Endothelial cell (in vitro differentiated cells): ENCODE results near the gene FBF1. TPM values are rescaled to one million over a fixed set of nuclear protein-coding genes. Genes with fewer than 3 reads are reported as not detected.

Source experiments
- DNase-seq: peaks from one replicate; pipeline ENCODE4 v3.0.0; 2021; ENCODE audit warnings: low spot score
- H3K27ac Mint-ChIP-seq: one replicate; pipeline ENCODE4 v1.8.0; 2021; ENCODE audit warnings: mixed read lengths, inconsistent platforms; ENCODE audit not compliant: unreplicated experiment
- H3K27me3 Mint-ChIP-seq: one replicate; pipeline ENCODE4 v1.8.0; 2021; ENCODE audit warnings: mild to moderate bottlenecking, moderate library complexity, mixed read lengths, inconsistent platforms; ENCODE audit not compliant: unreplicated experiment
- H3K36me3 Mint-ChIP-seq: one replicate; pipeline ENCODE4 v1.8.0; 2021; ENCODE audit warnings: mild to moderate bottlenecking, low read depth, mixed read lengths, inconsistent platforms; ENCODE audit not compliant: unreplicated experiment
- H3K4me1 Mint-ChIP-seq: one replicate; pipeline ENCODE4 v1.8.0; 2021; ENCODE audit warnings: mild to moderate bottlenecking, mixed read lengths, inconsistent platforms; ENCODE audit not compliant: unreplicated experiment
- H3K4me3 Mint-ChIP-seq: one replicate; pipeline ENCODE4 v1.8.0; 2021; ENCODE audit warnings: mild to moderate bottlenecking, mixed read lengths, inconsistent platforms; ENCODE audit not compliant: unreplicated experiment
- H3K9me3 Mint-ChIP-seq: one replicate; pipeline ENCODE4 v1.8.0; 2021; ENCODE audit warnings: mixed read lengths, inconsistent platforms; ENCODE audit not compliant: unreplicated experiment
- total RNA-seq: library from RNA; stranded (reverse); fragmentation: NEBNext Ultra II Directional; extraction: Animal tissue kit (Norgen Biotek cat#: 25700); gene quantifications from one replicate; pipeline ENCODE4 v1.2.1, GENCODE V29; 2021; ENCODE audit not compliant: unreplicated experiment
- TF ChIP-seq, protein P1 (sequence below): fragments of 200-600 bp; sonication (generic); IDR thresholded peaks from one replicate; pipeline ENCODE4 v1.5.0; 2021; ENCODE audit warnings: antibody characterized with exemption; ENCODE audit not compliant: unreplicated experiment

The FBF1 gene
- total RNA-seq, 1 donor from 2014 or later: 7.8 TPM

DNA sequence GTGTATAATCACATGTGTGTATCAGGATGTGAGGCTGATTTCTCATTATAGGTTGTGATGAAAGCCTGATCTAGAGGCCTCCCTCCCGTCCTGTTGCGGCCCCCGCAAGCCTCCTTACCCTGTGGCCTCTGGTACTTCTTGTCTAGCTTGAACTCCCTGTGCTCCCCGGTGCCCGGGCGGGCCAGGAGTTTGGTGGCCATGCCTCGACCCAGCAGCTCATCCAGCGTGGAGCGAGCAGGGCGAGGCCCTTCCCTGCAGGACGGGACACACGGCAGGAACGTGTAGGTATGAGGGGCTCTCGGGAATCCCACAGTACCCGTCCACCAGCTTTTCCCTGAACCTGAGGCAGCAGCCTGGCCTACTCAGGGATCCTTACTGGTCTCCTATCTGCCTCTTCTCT lies 14.9 kb downstream of the FBF1 start:
- Mint-ChIP-seq H3K4me3 (no peak overlapping the region), H3K4me1 (no peaks in the 10 kb centered on the region), H3K9me3 (no peaks in the 10 kb centered on the region), H3K36me3 (peaks cover 5% of the 10 kb centered on the region), H3K27me3 (peaks cover 6% of the 10 kb centered on the region), H3K27ac (no peak overlapping the region)
- no peak for DNase-seq
- TF ChIP-seq, protein P1, sequence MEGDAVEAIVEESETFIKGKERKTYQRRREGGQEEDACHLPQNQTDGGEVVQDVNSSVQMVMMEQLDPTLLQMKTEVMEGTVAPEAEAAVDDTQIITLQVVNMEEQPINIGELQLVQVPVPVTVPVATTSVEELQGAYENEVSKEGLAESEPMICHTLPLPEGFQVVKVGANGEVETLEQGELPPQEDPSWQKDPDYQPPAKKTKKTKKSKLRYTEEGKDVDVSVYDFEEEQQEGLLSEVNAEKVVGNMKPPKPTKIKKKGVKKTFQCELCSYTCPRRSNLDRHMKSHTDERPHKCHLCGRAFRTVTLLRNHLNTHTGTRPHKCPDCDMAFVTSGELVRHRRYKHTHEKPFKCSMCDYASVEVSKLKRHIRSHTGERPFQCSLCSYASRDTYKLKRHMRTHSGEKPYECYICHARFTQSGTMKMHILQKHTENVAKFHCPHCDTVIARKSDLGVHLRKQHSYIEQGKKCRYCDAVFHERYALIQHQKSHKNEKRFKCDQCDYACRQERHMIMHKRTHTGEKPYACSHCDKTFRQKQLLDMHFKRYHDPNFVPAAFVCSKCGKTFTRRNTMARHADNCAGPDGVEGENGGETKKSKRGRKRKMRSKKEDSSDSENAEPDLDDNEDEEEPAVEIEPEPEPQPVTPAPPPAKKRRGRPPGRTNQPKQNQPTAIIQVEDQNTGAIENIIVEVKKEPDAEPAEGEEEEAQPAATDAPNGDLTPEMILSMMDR: no peak

DNA sequence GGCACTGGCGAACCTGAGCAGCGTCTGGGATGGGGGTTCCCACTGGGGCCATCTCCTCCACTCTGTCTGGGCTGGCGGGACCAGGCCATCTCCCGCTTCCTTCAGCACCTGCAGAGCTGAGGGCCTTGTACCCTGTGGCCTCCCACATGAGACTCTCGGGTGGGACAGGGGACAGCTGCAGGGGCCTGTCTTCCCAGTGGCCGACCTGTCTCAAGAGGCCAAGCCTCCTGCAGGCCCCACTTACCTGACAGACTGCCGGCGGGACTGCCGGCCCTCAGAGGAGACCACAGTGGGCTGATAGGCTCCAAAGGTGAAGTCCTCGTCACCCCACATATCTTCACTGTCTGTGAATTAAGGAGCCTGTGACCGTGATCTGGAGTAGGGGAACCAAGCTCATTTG lies 15.7 kb downstream of the FBF1 start:
- Mint-ChIP-seq H3K9me3 (no peaks in the 10 kb centered on the region), H3K27ac (no peak overlapping the region), H3K4me3 (no peak overlapping the region), H3K36me3 (peaks cover 5% of the 10 kb centered on the region), H3K4me1 (no peaks in the 10 kb centered on the region), H3K27me3 (peaks cover 6% of the 10 kb centered on the region)
- no peak for DNase-seq
- TF ChIP-seq, protein P1: no peak

DNA sequence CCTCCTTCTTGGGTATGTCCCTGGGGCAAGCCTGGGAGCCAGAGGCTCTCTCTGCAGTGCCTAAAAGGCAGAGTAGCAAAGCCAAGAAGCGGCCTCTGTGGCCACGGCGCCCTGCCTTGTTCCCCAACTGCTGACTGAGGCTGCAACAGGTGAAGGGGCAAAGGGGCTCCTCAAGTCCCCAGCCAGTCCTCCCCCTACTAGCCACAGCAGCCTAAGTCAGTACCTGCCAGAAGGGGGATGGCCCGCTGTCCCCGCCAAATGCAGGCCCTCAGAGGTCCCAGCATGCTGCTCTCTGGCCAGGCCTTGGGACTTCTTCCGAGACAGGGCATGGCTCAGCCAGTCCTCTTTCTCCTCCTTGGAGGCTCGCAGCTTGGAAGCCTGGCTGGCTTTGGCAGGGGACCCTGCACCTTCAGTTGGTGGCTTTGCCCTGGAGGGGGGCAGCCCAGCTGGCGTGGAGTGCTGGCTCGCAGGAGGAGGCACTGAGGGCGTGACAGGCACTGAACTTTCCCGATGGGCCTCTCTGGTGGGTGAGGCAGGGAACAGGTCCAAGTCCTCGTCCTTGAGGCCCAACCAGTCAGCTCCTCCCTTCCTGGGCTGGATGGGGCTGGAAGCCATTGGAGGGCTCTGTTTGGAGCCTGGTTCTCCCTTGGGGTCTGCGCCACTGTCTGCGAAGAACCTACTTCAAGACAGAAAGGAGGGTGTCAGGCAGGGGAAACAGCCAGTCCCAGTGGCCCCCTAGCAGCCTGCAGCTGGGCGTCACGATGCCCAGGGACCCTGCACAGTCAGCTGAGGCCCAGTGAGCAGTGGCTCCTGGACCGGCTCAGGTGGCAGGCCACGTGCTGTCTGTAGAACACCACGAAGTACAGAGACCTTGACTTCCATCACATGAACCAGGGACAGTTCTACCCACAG lies 17.6 kb downstream of the FBF1 start:
- no peaks in the 10 kb centered on the region for H3K4me1 Mint-ChIP-seq
- no peak for DNase-seq
- no peak overlapping the region for H3K27ac Mint-ChIP-seq
- H3K27me3 Mint-ChIP-seq: peaks cover 8% of the 10 kb centered on the region
- H3K36me3 Mint-ChIP-seq: peaks cover 5% of the 10 kb centered on the region
- H3K9me3 Mint-ChIP-seq: no peaks in the 10 kb centered on the region
- TF ChIP-seq, protein P1: no peak
- no peak overlapping the region for H3K4me3 Mint-ChIP-seq

DNA sequence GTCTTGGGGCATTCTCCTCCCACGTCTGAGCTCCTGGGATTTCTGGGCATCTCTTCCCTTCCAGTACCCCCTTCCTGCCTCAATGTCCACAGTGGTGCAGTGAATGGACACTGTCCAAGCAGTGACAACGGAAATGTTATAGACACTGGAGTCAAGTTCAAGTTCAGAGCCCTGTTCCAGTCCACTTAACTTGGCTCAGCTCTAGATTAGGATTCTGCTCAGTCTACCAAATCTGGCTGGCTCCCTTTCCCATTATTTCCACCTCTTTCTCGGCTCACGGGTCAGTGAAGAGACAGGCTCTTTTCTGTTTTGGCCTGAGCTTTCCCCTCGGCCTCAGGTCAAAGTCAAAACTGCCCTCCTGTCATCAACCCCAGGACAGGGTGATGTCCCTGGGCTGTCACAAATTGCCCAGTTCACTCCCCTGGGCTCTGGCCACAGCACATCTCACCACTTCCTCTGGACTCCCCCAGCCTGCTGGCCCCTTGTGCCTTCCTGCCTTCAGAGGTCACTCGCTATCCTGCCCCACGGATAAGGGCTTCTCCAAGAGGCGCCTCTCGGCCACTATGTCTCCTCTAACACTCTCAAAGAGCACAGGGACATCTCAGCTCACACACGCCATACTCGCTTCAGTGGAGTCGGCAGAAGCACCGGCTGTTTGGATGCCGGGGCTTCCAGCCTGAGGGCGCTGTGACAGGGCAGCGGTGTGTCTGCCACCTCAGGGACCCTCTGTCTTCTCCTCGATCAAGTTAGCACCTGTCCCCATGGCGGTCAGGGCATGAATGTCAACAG lies 18.5 kb downstream of the FBF1 start:
- H3K4me1 Mint-ChIP-seq: no peaks in the 10 kb centered on the region
- TF ChIP-seq, protein P1: no peak
- no peak overlapping the region for H3K4me3 Mint-ChIP-seq
- peaks cover 5% of the 10 kb centered on the region for H3K36me3 Mint-ChIP-seq
- no peak for DNase-seq
- no peaks in the 10 kb centered on the region for H3K9me3 Mint-ChIP-seq
- H3K27me3 Mint-ChIP-seq: peaks cover 6% of the 10 kb centered on the region
- H3K27ac Mint-ChIP-seq: no peak overlapping the region
